ENCODE data around the gene KDM4B.
"Not testable (repeated sequence)": the region's sequence is repeated elsewhere in the genome, so short reads cannot be mapped to it uniquely, and the experiment has no call there.

KDM4B gene

DNA sequence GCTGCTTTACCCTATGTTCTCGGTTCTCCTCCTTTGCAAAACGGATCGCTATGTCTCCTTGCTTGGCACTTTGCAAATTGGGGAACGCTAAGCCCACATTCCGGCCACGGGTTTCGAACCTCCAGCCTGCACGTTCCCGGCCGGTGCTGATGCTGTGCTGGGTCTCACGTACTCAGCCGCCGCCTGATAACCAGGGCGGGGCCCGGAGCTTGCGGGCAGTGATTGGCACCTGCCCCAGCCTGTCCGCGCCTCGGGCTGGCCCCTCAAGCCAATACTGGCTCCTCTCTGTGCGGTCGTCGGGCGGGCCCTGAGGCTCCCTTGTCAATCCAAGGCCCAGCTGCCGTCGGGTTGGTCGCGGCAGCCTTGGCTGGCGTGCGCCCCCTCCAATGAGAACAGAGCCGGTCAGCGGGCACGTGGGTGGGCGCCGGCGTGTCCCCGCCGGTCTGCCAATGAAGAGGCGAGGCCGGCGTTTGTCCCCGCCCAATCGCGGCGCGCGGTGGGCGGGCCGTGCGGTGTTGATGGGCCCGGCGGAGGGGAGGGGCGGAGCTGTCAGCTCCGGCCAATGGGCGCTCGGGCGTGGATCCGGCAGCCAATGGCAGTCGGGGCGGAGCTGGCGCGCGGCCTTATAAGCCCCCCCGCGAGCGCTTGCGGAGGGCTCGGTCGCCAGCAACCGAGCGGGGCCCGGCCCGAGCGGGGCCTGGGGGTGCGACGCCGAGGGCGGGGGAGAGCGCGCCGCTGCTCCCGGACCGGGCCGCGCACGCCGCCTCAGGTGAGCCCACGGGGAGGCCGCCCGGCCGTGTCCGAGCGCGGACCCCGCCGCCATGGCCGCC is at the start of gene KDM4B:
TSS of gene KDM4B (plus strand) at position 652 of the 830 bp plus-strand sequence. CDS start 63,778 bp downstream, outside the sequence.
- DNase-seq = peak; percentile 92

DNA sequence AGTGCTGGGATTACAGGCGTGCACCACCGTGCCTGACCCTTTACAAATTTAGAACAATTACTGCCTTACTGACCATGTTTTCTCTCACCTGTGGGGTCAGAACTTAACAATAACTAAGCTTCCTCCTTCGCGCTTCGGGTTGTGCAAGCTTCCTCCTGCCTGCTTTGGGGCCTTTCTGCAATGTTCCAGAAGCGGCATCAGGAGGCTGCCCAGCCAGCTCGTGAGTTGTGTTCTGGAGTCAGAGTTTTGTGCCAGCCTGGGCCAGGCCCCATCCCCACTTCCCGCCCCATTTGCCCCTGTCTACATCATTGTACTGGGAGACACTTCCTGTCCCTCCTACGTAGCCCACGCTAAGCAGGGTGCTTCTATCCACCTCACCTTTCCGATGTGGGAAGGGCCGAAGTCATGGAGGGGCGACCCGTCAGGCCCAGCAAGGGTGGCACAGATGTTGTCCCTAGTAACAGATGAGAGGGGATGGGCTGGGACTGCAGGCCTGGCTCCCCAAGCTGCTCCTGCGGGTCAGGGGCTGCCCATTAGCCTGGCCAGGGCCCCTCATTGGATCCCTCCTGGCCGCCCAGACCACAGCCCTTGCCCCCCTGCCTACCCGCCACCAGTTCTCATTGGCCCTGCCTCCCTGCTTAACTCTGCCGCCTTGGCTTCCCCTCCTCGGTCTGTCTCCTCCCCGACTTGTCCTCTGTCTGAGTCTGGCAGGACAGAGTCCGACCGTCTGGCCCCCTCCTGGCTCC is 46.2 kb upstream of the KDM4B start:
- no peak for DNase-seq

DNA sequence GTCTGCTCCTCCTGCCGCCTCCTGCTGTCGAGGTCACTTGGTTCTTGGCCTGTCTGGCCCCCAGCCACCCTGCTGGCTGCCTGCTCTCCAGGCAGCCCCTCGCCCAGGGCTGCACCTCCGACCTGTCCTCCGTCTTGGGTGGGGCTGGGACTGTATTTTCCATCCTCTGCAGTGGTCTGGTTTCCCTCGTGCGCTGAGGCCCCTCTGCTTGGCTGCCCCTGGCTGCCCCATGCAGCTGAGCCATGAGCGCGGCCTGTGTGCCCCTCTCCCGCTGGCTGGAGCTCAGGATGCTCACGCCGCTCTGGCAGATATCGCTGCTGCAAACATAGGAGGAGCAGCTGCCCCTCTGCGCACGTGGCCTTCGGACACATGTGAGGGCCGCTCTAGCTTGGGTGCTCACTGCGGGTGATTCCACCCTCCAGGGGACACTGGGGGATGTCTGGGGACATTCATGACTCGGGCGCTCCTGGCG is 45.6 kb upstream of the KDM4B start:
- DNase-seq = no peak

DNA sequence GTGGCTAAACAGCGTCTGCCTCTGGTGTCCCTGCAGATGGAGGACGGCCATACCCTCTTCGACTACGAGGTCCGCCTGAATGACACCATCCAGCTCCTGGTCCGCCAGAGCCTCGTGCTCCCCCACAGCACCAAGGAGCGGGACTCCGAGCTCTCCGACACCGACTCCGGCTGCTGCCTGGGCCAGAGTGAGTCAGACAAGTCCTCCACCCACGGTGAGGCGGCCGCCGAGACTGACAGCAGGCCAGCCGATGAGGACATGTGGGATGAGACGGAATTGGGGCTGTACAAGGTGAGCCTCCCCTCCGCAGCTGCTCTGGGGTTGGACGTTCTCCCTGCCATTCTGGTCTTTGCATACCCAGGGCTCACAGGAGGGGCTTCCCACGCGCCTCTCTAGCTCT is 39.7 kb upstream of the KDM4B start:
- DNase-seq = no peak

DNA sequence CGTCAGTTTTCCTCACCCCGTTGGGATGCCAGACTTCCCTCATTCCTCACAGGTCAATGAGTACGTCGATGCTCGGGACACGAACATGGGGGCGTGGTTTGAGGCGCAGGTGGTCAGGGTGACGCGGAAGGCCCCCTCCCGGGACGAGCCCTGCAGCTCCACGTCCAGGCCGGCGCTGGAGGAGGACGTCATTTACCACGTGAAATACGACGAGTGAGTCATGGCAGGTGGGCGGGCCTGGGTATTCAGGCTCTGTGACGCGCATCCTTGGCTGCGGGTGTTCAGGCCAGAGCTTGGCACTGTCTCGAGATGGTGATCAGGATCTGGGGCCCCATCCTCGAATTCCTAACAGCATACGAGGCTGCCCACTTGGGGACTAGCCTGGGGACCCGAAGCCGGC is 38.2 kb upstream of the KDM4B start:
- no peak for DNase-seq

DNA sequence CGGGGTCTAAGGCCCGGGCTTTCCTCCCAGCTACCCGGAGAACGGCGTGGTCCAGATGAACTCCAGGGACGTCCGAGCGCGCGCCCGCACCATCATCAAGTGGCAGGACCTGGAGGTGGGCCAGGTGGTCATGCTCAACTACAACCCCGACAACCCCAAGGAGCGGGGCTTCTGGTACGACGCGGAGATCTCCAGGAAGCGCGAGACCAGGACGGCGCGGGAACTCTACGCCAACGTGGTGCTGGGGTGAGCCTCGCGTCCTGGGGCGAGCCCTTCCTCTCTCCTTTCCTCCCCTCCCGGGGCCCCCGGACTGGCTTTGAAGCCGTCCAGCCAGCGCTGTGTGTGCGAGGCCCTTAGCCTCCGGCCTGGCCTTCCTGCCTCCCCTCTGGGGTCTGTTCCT is 36.2 kb upstream of the KDM4B start:
- DNase-seq = no peak

DNA sequence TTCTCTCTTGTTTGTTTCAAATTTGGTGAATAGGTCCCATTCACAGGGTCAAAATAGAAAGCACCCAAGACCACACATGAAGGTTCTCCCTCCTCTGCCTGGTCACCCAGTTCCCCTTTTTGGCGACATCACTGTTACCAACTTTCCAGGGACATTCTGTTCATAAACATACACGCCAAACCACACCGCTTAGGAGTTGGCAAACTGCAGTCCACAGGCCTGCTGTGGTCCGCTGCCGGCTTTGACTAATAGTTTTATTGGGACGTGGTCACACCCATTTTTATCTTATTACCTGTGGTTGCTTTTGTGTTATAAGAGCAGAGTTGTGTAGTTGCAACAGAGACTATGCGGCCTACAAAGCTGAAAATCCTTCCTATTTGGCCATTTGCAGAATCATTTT is 35.4 kb upstream of the KDM4B start:
- no peak for DNase-seq

DNA sequence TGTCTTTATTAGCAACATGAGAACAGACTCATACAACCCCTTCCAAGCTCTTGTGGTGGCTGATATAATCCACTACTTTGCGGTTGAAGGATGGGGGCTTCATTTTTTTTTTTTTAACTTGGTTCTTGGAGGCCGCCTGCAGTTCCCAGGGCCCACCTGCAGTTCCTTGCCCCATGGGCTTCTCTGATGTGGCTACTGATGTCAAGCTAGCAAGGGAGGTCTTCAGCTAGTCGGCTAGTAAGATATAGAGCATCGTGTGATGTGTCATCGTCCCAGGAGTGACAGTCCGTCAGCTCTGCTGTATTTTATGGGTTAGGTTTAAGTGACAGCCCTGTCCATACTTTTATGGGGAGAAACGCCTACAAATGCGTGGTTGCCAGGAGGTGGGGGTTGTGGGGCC is 33.5 kb upstream of the KDM4B start:
- DNase-seq = no peak

DNA sequence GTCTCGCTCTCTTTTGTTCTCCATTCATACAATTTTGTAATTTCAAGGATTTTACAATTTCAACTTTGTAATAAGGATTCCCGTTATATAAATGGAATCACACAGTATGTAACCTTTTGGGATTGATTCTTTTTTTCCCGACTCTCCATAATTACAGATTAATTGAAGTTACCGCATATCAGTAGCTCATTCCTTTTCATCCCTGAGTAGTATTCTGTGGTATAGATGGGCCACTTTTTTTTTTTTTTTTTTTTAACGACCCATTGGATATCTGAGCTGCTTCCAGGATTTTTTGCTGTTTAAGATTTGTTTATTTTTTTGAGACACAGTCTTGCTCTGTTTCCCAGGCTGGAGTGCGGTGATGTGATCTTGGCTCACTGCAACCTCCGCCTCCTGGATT is 31.9 kb upstream of the KDM4B start:
- DNase-seq = no peak

DNA sequence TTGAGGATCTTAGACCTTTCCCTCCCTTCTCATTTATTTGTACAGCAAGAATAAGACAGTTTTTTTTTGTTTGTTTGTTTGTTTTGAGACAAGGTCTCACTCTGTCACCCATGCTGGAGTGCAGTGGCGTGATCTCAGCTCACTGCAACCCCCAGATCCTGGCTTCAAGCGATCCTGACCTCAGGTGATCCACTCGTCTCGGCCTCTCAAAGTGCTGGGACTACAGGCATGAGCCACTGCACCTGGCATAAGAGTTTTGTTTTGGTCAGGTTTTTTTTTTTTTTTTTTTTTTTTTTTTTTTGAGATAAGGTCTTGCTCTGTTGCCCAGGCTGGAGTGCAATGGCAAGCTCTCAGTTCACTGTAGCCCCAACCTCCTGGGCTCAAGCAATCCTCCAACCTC is 30.5 kb upstream of the KDM4B start:
- DNase-seq = not testable (repeated sequence)

DNA sequence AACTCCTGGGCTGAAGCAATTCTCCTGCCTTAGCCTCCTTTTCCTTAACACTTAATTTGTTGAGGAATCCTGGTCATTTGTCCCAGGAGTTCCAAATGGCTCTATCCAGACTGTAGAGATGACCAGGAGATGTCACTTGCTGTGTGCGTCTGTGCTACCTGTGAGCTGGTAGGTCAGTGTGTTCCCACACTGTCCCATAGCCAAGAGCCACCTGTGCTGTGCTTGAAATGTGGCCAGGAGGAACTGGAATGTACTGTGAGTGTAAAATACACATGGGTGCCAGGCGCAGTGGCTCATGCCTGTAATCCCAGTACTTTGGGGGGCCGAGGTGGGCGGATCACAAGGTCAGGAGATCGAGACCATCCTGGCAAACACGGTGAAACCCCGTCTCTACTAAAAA is 29.4 kb upstream of the KDM4B start:
- no peak for DNase-seq

DNA sequence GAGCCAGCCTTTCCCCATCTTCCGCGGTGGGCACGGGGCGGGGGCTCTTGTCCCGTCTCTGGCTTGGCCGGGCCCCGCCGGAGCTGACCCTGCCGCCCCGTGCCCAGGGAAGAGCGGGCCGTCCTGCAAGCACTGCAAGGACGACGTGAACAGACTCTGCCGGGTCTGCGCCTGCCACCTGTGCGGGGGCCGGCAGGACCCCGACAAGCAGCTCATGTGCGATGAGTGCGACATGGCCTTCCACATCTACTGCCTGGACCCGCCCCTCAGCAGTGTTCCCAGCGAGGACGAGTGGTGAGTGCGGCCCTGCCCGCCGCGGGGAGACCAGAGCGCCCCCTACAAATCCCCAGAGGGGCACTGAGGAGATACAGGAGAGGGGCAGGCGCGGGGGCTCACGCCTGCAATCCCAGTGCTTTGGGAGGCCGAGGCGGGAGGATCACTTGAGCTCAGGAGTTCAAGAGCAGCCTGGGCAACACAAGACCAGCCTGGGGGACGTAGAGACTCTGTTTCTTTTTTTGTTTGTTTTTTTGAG is 27.2 kb upstream of the KDM4B start:
- not testable (repeated sequence) for DNase-seq

DNA sequence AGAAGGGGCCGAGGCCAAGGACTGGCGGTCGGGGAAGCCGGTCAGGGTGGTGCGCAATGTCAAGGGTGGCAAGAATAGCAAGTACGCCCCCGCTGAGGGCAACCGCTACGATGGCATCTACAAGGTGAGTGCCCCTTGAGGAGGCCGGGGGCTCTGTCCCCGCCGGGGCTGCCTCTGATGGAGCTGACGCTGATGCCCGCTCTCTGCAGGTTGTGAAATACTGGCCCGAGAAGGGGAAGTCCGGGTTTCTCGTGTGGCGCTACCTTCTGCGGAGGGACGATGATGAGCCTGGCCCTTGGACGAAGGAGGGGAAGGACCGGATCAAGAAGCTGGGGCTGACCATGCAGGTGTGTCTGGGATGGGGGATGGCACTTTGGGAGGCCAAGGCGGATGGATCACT is 18.3 kb upstream of the KDM4B start:
- DNase-seq = not testable (repeated sequence)

DNA sequence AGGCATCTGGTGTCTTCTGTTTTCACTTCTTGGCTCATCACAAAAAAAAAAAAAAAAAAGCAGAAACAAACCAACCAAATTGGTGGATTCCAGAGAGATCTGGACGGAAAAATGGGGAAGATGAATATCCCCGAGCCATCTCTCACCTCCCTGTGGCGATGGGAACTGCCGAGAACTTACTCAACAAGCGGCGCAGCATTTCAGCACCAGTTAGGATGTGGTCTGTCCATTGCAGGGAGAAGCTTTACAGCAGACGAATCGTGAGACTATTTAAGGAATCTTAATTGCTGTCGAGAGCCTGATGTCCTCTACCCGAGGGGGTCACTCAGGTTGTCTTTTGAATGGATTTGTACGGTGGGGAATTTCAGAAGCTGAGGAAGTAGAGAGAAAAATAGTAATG is 17.3 kb upstream of the KDM4B start:
- no peak for DNase-seq

DNA sequence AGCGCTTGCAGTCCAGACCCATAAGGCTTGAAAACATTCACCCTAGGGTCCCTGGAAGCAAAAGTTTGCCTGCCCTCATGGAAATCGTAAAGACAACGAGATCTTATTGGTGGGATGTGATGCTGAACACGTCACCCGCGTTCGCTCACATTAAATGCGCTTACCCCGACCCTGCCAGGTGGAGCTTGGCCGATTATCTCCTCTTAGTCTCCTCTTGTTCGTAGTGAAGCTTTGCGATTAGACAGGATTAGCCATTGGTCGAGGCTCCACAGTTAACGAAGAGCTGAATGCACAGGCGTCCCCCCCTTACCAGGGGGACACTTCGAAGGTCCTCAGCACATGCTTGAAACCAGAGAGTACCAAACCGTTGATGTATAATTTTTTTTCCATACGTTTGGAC is 16.0 kb upstream of the KDM4B start:
- no peak for DNase-seq

DNA sequence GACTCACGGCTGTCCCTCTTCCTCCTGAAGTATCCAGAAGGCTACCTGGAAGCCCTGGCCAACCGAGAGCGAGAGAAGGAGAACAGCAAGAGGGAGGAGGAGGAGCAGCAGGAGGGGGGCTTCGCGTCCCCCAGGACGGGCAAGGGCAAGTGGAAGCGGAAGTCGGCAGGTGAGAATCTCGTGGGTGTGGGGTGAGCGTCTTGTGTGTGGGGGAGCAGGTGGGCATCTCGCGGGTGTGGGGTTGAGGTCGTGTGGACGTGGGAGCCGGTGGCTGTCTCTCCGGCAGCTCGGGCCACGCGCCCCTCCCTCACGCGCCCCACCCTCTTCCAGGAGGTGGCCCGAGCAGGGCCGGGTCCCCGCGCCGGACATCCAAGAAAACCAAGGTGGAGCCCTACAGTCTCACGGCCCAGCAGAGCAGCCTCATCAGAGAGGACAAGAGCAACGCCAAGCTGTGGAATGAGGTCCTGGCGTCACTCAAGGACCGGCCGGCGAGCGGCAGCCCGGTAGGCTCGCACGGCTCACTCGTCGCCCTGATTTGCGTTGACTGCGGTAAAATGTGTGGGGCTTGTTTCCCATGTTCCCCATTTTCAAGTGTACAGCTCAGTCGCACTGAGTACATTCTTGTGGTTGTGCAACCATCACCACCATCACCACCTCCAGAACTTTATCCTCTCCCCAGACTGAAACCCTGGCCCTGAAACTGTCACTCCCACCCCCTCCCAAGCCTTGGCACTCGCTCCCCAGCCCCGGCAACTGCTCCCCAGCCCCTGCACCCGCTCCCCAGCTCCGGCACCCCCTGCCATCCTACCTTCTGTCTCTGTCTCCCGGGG is 14.4 kb upstream of the KDM4B start:
- not testable (repeated sequence) for DNase-seq

DNA sequence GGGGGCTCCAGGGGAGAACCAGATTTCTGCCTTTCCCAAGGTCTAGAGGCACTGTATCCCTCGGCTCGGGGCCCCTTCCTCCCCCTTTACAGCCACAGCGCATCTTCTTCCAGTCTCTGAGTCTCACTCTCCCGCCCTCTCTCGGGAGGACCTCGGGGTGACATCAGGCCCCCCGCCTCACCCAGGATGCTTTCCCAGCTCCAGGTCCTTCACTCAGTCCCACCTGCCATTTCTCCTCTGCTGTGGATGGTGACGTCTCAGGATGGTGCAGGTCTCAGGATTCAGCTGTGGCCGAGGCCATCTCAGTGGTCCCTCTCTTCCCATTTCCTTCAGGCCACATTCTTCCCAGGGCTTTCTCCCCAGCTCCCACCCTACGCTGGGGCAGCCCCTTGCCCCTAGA is 13.6 kb upstream of the KDM4B start:
- no peak for DNase-seq

DNA sequence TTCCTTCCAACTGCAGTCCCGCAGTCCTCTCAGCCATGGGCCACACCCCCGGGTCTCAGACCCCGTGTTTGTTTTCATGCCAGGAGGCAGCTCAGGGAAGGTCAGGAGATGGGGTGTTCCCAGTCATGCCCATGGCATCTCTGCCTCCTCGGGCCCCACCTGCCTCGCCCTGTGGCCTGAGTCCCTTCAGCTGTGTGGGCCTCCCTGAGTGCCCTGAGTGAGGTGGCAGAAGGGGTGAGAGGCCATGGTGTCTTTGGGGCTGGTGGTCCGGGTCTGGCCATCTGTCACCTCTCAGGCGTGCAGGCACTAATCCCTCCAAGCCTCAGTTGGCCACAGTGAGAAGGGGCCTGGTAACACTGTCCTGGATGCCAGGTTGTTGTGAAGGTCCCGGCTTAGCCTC is 10.9 kb upstream of the KDM4B start:
- DNase-seq = no peak

DNA sequence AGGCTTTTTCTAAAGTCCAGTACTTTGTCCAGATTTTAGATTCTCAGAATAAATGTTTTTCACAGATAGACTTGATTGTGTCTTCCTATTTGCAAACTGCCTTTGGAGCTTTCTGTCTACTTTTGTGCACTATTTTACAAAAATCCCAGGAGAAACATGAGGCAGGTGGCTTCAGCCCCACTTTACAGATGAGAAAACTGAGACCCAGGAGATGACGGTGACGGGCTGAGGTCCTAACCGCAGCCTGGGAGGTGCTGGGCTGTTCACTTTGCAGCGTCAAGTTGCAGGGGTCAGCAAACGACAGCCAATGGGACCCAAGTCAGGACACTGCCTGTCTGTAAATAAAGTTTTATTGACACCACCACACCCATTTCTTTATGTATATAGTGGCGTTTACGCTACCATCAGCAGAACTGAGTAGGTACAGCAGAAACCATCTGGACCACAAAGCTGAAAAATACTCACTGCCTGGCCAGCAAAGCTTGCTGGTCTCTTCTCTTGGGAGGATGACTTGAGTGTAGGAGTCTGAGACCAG is 6.8 kb upstream of the KDM4B start:
- DNase-seq = no peak

DNA sequence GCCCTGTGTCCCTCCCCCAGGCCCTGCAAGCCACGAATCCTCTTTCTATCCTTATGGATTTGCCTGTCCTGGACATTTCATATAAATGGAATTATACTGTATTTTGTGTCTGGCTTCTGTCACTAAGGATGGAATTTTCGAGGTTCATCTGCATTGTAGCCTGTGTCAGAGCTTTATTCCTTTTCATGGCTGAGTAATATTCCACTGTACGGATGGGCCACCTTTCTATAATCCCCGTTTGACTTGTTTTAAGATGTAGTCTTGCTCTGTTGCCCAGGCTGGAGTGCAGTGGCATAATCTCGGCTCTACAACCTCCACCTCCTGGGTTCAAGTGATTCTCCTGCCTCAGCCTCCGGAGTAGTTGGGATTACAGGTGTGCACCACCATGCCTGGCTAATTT is 3.9 kb upstream of the KDM4B start:
- DNase-seq = no peak

DNA sequence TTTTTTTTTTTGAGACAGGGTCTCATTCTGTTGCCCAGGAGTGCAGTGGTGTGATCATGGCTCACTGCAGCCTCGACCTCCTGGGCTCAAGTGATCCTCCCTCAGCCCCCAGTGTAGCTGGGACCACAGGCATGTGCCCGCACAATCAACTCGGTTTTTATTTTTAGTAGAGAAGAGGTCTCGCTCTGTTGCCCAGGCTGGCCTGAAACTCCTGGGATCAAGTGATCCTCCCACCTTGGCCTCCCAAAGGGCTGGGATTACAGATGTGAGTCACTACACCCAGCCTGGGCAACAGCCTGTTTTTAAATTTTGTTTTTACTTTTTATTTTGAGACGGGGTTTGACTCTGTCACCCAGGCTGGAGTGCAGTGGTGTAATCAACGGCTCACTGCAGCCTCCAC is 2.3 kb upstream of the KDM4B start:
- DNase-seq = no peak

DNA sequence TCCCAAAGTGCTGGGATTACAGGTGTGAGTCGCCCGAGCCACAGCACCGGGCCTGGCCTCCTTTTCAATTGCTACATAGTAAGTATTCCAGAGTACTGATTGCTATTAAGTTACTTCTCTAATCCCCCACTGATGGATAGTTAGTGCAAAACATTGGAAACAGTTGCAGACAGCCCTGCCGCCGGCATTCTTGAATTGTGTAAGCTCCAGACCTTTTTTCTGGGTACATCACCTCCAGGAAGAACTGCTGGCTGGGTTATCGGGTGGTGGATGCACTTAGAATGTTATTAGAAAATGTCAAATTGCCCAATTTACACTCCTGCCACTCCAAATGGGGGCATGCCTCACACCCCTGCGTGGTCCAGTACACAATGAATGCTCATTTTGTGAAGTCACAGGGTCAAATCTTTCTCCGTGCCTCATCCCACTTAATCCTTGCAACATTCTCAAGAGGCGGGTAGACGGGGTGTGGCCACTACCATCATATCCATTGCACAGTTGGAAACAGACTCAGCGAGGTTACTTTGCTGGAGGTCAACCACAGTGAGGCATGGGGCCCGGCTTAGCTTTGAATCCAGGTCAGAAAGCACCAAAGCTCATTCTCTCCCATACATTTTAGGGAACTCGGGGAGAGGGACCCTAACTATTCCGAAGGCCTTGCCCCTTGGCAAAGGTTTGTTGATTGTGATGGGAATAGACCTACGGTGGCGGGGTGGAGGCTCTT is 1.0 kb upstream of the KDM4B start:
- DNase-seq = no peak
